Bronchial epithelial cell (primary cell): ENCODE measurements around the gene XPR1. TPM values are rescaled to one million over a fixed set of nuclear protein-coding genes. Genes with fewer than 3 reads are reported as not detected.

ENCODE experiments used
- DNase-seq: peaks from one replicate; pipeline ENCODE4 v3.0.0-alpha.2; 2010; ENCODE audit warnings: low read depth
- FAIRE-seq: peaks from 2 replicates; lab custom pipeline; 2011; peaks lifted over from hg19 to GRCh38; lab: Jason Lieb, UNC
- H3K27me3 ChIP-seq: 2 replicates; pipeline ENCODE4 v1.5.1; 2011; ENCODE audit warnings: low read length; ENCODE audit not compliant: control insufficient read depth, insufficient read depth
- H3K36me3 ChIP-seq: 2 replicates; pipeline ENCODE4 v1.5.1; 2011; ENCODE audit warnings: low read length; ENCODE audit not compliant: control insufficient read depth, insufficient read depth
- H3K4me3 ChIP-seq: 2 replicates; pipeline ENCODE4 v1.5.1; 2011; ENCODE audit warnings: mild to moderate bottlenecking, low read depth, low read length, control low read depth
- total RNA-seq: library from RNA; depleted of rRNA; stranded (reverse); fragments of >200 nt; gene quantifications from 2 replicates; pipeline ENCODE4 v1.2.1, GENCODE V29; 2014
- TF ChIP-seq, protein P1 (sequence below): IDR thresholded peaks from 2 replicates; pipeline ENCODE4 v1.5.1; 2011; ENCODE audit warnings: mild to moderate bottlenecking, moderate library complexity, low read length, control low read depth, inconsistent platforms; ENCODE audit not compliant: insufficient read depth, severe bottlenecking

The XPR1 gene
- total RNA-seq, 1 donor from 2014 or later = 35.0 TPM

DNA sequence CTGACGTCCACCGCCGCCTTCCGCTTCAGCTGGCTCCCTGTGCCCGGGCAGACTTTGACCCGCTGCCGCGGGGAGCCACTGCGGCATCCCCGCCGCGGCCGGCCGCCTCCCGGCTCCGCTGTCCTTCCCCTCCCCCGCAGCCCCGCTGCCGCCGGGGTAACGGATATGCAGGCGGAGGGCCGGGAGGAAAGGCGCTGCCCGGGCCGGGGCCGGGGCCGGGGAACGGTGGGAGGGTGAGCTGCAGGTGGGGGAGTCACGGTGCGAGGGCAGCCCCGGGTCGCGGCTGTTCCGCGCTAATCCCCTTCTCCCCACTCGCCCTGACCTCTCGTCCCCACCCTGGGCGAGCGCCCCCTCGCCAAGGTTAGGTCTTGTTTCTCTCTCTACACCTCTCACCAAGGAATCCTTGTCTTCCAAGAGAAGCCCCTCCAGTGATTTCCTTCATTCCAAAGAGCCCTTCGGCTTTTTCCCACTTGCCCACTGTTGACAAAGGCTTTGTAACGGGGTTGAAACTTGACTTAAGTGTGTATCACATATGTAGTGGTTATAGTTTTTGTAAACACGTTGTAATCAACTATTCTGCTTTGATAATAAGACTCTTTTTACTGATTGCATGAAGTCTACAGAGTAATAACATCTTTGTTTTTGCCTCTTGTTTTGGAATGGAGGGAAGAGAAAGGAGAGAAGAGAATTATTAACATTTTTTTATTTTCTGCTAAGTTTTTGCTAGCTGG lies 669 bp downstream of the XPR1 start:
- no peaks in the 10 kb centered on the region for H3K27me3 ChIP-seq
- H3K4me3 ChIP-seq = peak overlapping the region; percentile 93
- FAIRE-seq (no peak), DNase-seq (no peak)
- H3K36me3 ChIP-seq = no peaks in the 10 kb centered on the region
- TF ChIP-seq, protein P1, sequence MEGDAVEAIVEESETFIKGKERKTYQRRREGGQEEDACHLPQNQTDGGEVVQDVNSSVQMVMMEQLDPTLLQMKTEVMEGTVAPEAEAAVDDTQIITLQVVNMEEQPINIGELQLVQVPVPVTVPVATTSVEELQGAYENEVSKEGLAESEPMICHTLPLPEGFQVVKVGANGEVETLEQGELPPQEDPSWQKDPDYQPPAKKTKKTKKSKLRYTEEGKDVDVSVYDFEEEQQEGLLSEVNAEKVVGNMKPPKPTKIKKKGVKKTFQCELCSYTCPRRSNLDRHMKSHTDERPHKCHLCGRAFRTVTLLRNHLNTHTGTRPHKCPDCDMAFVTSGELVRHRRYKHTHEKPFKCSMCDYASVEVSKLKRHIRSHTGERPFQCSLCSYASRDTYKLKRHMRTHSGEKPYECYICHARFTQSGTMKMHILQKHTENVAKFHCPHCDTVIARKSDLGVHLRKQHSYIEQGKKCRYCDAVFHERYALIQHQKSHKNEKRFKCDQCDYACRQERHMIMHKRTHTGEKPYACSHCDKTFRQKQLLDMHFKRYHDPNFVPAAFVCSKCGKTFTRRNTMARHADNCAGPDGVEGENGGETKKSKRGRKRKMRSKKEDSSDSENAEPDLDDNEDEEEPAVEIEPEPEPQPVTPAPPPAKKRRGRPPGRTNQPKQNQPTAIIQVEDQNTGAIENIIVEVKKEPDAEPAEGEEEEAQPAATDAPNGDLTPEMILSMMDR = peak; percentile 14

DNA sequence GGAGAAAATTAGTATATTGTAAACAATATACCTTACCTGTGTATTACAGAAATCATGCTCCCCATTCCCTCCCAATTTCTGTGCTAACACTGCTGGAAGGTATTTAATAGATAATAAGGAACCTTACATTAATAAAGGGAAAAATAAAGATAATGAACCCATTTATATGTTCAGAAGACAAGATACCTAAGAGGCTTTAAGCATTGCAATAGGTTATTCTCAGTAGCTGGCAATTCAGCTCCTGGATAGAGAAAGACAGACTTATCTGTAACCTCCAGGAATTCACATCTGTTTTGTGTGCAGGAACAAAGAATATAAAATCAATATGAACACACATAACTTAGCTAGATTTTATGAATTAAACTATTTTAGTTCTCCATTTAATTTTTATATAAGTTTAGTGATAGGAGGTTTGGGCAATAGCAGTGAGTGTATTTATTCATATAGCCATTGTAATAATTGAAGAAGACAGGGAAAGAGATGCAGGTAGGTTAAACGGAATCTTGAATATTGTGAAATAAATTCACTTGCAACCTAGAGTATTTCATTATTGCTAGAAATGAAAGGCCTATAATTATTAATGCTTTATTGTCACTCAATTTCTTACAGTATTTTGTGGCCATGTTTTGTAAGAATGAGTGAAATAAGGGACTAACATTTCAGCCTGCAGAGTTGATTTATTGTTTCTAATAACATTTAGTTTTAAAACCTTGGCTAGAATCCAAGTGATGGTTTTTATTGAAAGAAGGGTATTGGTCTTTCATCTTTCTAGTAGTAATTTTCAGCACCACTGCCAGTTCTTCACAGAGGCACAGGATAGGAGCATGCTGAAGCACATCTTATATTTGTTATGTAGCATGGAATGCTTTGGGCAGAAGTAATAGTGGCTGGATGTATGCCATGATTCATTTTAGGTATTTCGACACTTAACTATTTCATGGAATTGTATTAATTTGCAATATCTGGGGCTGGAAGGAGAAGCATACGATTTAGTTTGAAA lies 1.5 kb downstream of the XPR1 start:
- Histone ChIP-seq H3K4me3 (peak overlapping the region; percentile 93), H3K27me3 (no peaks in the 10 kb centered on the region), H3K36me3 (peaks cover 1% of the 10 kb centered on the region)
- TF ChIP-seq, protein P1 = no peak
- FAIRE-seq (no peak), DNase-seq (peak; percentile 89)

DNA sequence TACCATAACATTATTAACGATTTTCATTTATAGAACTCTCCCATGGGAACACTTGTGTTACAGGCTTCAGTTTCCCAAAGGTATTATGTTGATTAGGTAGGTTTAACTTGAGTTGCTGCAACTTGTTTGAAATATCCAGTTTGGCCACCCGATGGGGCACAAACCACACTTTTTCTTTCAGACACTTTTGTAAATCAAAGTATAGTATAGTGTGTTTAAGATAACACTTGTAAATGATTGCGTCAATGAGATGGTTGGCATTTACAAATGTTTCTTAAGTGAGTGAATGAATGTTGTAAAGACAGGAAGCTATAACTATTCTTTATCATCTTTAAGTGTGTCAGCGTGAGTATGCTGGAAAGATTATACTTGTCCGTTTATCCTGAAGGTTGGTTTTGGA lies 4.3 kb downstream of the XPR1 start:
- FAIRE-seq = no peak
- TF ChIP-seq, protein P1 = peak; percentile 7
- peaks cover 1% of the 10 kb centered on the region for H3K36me3 ChIP-seq
- no peaks in the 10 kb centered on the region for H3K27me3 ChIP-seq
- peak; percentile 76 for DNase-seq
- H3K4me3 ChIP-seq = no peak overlapping the region

DNA sequence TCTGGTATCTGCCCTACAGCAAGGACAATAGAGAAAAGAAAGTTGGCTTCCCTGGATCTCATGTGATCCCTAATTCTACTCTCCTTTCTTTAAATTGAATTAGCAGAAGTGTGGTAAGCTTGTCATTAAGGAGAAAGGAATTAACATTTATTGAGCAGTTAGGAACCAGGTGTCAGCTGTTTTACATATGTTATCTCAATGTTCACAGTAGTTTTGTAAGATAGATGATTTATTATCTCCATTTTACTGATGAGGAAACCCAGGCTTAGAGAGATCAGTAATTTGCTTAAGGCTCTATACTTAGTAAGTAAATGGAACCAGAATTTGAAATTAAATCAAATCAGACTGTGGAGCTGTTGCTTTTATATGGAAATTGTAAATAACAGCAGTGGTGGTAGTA lies 8.0 kb downstream of the XPR1 start:
- TF ChIP-seq, protein P1 = no peak
- Histone ChIP-seq H3K27me3 (no peaks in the 10 kb centered on the region), H3K36me3 (peaks cover 1% of the 10 kb centered on the region), H3K4me3 (no peak overlapping the region)
- DNase-seq = no peak
- FAIRE-seq = no peak

DNA sequence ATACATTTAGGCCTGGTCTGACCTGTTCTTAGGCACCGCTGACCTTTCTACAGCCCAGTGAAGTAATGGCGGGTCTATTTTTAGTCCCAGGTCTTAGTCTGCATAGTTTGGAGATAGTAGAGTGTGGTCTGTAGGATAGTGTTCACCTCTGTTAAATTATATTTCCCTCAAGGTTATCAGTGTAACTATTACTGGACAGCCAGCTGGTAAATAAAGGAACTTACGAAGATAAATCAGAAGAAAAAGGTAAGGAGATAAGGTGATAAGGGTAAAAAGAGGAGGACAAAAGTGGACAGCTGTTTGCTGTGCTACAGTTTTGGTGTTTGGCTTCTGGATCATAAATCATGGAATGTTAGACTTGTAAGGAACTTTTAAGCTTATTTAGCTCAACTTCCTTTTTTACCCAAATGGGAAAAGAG lies 8.7 kb downstream of the XPR1 start:
- Histone ChIP-seq H3K36me3 (peaks cover 1% of the 10 kb centered on the region), H3K4me3 (no peak overlapping the region), H3K27me3 (no peaks in the 10 kb centered on the region)
- TF ChIP-seq, protein P1 = no peak
- DNase-seq (no peak), FAIRE-seq (no peak)
